MM.1S (cell line): Measurements from ENCODE around the gene STX1A.
"Not testable (repeated sequence)": the region's sequence is repeated elsewhere in the genome, so short reads cannot be mapped to it uniquely, and the experiment has no call there.

ENCODE experiments used
- DNase-seq: peaks from one replicate; pipeline ENCODE4 v3.0.0-alpha.2; 2015
- H2AFZ ChIP-seq: fragments of 300-600 bp; sonication (generic); 2 replicates; pipeline ENCODE4 v1.6.0; 2016; ENCODE audit warnings: antibody characterized with exemption, low read length
- H3F3A ChIP-seq: fragments of 300-600 bp; sonication (generic); 2 replicates; pipeline ENCODE4 v1.6.1; 2016; ENCODE audit warnings: mild to moderate bottlenecking, antibody characterized with exemption, low read length, moderate library complexity, mixed read lengths; ENCODE audit not compliant: insufficient read depth
- H3K27ac ChIP-seq: fragments of 300-600 bp; sonication (generic); 2 replicates; pipeline ENCODE4 v1.5.1; 2016; ENCODE audit warnings: mild to moderate bottlenecking, low read length
- H3K27me3 ChIP-seq: fragments of 300-600 bp; sonication (generic); replicated peaks from 2 replicates; pipeline ENCODE4 v1.6.0; 2016; ENCODE audit warnings: low read length; ENCODE audit not compliant: insufficient read depth
- H3K36me3 ChIP-seq: fragments of 300-600 bp; sonication (generic); replicated peaks from 2 replicates; pipeline ENCODE4 v1.6.1; 2016; ENCODE audit warnings: mild to moderate bottlenecking, low read length, mixed read lengths; ENCODE audit not compliant: insufficient read depth
- H3K4me1 ChIP-seq: fragments of 300-600 bp; sonication (generic); 2 replicates; pipeline ENCODE4 v1.6.1; 2016; ENCODE audit warnings: low read length, mixed read lengths
- H3K4me2 ChIP-seq: fragments of 300-600 bp; sonication (generic); 2 replicates; pipeline ENCODE4 v1.6.0; 2016; ENCODE audit warnings: low read depth, low read length
- H3K4me3 ChIP-seq: fragments of 300-600 bp; sonication (generic); 2 replicates; pipeline ENCODE4 v1.5.1; 2016; ENCODE audit warnings: low read length, mixed read lengths
- H3K79me2 ChIP-seq: fragments of 300-600 bp; sonication (generic); 2 replicates; pipeline ENCODE4 v1.6.1; 2016; ENCODE audit warnings: mixed run types, low read length, mixed read lengths
- H3K9ac ChIP-seq: fragments of 300-600 bp; sonication (generic); 2 replicates; pipeline ENCODE4 v1.6.1; 2016; ENCODE audit warnings: low read length, mixed read lengths
- H3K9me2 ChIP-seq: fragments of 300-600 bp; sonication (generic); replicated peaks from 2 replicates; pipeline ENCODE4 v1.6.1; 2016; ENCODE audit warnings: mild to moderate bottlenecking, low read length, mixed read lengths; ENCODE audit not compliant: insufficient read depth
- H3K9me3 ChIP-seq: fragments of 300-600 bp; sonication (generic); replicated peaks from 2 replicates; pipeline ENCODE4 v1.6.1; 2016; ENCODE audit warnings: mild to moderate bottlenecking, low read length, mixed read lengths; ENCODE audit not compliant: insufficient read depth
- H4K20me1 ChIP-seq: fragments of 300-600 bp; sonication (generic); 2 replicates; pipeline ENCODE4 v1.6.1; 2016; ENCODE audit warnings: mild to moderate bottlenecking, low read length, moderate library complexity, mixed read lengths; ENCODE audit not compliant: insufficient read depth
- EZH2 ChIP-seq: fragments of 300-600 bp; sonication (generic); optimal IDR thresholded peaks from 2 replicates; pipeline ENCODE3; 2017; ENCODE audit warnings: low read depth, mild to moderate bottlenecking, antibody characterized with exemption, low read length, mixed read lengths
- EZH2phosphoT487 ChIP-seq: fragments of 300-600 bp; sonication (generic); IDR thresholded peaks from 2 replicates; pipeline ENCODE4 v1.6.1; 2018; ENCODE audit warnings: antibody characterized with exemption, low read length
- TF ChIP-seq, protein P1 (sequence below): fragments of 300-600 bp; sonication (generic); IDR thresholded peaks from 2 replicates; pipeline ENCODE4 v1.5.1; 2016; ENCODE audit warnings: antibody characterized with exemption, low read length, mixed read lengths

The STX1A gene

DNA sequence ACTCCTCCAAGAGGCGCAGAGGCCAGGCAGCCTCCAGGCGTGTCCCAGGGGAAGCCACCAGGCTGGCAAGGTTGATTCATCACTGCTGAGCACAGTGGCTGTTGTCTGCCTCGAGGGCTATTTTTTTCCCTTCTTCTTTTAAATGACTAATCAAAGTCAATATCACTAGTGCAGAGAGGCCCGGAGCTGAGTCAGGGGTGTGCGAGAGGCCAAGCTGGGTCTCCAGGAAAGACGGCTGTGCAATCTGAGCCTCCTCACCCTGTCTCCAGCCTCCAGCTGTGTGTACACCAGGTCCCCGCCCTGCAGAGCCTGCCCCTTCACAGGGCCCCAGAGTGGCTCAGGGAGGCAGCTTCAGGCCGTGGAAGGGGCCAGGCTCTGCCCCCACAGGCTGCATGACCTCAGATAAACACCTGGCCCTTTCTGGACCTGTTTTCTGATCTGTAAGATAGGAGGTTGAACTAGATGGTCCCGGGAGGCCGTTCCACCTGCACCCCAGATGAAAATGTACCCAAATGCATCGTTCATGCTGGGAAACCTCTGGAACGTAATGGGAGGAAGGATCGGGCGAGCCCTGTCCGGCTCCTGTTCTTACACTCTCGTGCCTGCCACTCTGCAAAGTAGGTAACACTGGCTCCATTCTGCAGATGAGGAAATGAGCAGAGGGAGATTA, 3.7 kb downstream of the STX1A start:
- no peak overlapping the region for H3K4me2 ChIP-seq
- DNase-seq = no peak

DNA sequence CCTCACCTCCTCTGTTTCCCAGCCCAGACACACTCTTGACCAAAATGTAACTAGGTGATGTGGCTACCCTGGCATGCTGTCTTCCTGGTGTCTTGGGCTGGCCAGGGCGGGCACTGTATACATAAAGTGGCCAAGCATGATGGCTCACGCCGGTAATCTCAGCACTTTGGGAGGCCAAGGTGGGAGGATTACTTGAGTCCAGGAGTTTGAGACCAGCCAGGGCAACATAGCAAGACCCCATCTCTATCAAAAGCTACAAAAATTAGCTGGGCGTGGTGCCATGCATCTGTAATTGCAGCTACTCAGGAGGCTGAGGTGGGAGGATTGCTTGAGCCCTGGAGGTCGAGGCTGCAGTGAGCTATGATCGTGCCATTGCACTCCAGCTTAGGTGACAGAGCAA, 6.2 kb downstream of the STX1A start:
- H3K27me3 ChIP-seq, H2AFZ ChIP-seq, H3K4me1 ChIP-seq, H3K4me2 ChIP-seq, H3K27ac ChIP-seq, H3K9me3 ChIP-seq, H3K9ac ChIP-seq, H3F3A ChIP-seq, H3K79me2 ChIP-seq, DNase-seq, H3K4me3 ChIP-seq, H3K36me3 ChIP-seq, H4K20me1 ChIP-seq, H3K9me2 ChIP-seq: not testable (repeated sequence)

More for the DNA sequence above, 3.7 kb downstream of the STX1A start:
- Histone ChIP-seq H3K9me3 (no peaks in the 10 kb centered on the region), H3K4me3 (no peak overlapping the region), H3K9ac (no peak overlapping the region), H3K79me2 (0 out of 2 replicates have a peak, but pooled peaks cover 4% of the 10 kb centered on the region), H3K36me3 (no peaks in the 10 kb centered on the region), H3K27me3 (peaks cover 7% of the 10 kb centered on the region), H2AFZ (no peak overlapping the region), H3K9me2 (no peaks in the 10 kb centered on the region), H4K20me1 (no peaks in the 10 kb centered on the region), H3F3A (no peaks in the 10 kb centered on the region), H3K27ac (no peak overlapping the region), H3K4me1 (no peaks in the 10 kb centered on the region)
- TF ChIP-seq EZH2 (no peak), EZH2phosphoT487 (no peak)
- TF ChIP-seq, protein P1, sequence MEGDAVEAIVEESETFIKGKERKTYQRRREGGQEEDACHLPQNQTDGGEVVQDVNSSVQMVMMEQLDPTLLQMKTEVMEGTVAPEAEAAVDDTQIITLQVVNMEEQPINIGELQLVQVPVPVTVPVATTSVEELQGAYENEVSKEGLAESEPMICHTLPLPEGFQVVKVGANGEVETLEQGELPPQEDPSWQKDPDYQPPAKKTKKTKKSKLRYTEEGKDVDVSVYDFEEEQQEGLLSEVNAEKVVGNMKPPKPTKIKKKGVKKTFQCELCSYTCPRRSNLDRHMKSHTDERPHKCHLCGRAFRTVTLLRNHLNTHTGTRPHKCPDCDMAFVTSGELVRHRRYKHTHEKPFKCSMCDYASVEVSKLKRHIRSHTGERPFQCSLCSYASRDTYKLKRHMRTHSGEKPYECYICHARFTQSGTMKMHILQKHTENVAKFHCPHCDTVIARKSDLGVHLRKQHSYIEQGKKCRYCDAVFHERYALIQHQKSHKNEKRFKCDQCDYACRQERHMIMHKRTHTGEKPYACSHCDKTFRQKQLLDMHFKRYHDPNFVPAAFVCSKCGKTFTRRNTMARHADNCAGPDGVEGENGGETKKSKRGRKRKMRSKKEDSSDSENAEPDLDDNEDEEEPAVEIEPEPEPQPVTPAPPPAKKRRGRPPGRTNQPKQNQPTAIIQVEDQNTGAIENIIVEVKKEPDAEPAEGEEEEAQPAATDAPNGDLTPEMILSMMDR = no peak

DNA sequence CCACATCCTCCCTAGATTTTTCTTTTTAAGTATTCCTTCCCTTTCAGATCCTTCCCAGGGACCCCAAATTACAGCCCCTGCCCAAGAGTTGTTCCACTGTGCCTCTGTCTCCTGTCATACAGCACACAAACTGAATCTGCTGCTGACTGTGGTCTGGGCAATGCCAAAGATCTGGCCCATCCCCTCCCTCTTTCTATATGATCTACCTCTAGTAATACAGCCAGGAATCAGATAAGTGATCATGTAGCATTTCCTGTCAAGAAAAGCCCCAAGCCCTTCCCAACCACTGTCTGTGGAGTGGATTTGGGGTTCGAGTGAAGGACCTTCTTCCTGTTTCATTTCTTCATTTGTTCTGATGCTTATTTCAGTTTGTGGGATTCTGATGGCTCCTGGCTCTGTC, 6.7 kb downstream of the STX1A start:
- no peak for DNase-seq
- Histone ChIP-seq H3K36me3 (no peaks in the 10 kb centered on the region), H3K4me2 (no peak overlapping the region), H3K27ac (no peak overlapping the region), H3K4me3 (no peak overlapping the region), H3K27me3 (no peaks in the 10 kb centered on the region), H3K9ac (no peak overlapping the region), H3K79me2 (no peaks in the 10 kb centered on the region), H3F3A (no peaks in the 10 kb centered on the region), H3K9me3 (no peaks in the 10 kb centered on the region), H3K9me2 (no peaks in the 10 kb centered on the region), H3K4me1 (no peaks in the 10 kb centered on the region), H2AFZ (no peak overlapping the region), H4K20me1 (no peaks in the 10 kb centered on the region)
- TF ChIP-seq, protein P1 = no peak
- TF ChIP-seq EZH2phosphoT487 (no peak), EZH2 (no peak)

DNA sequence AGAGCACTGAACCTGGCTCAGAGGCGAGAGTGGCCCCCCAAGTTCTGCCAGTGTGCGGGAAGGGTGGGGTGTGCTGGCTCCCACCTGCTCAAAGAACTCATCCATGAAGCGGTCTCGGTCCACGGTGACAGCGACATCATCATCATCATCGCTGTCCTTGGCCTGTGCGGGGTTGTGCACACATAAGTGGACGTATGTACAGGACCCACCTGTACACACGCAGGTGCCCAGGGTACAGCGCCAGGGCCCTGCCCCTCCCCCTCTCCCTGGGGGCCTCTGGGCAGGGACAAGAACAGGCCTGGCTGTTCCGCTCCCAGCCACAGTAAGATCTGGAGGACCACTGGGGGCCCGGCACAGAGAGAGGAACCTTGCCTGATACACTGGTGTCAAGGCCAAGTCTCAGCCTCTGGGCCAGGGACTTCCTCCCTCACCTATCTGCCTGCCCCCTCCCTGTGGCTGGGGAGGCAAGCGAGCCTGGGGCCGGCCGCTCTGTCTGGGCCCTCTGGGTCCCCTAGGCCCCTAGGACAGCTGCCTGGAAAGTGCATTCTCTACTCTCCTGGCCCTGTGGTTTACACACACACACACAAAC, 10.4 kb downstream of the STX1A start:
- DNase-seq = no peak
- H4K20me1 ChIP-seq = no peaks in the 10 kb centered on the region
- no peaks in the 10 kb centered on the region for H3F3A ChIP-seq
- H3K4me1 ChIP-seq = no peaks in the 10 kb centered on the region
- no peak overlapping the region for H3K27ac ChIP-seq
- no peak overlapping the region for H3K9ac ChIP-seq
- no peak overlapping the region for H3K4me2 ChIP-seq
- H3K4me3 ChIP-seq = no peak overlapping the region
- H3K27me3 ChIP-seq = no peaks in the 10 kb centered on the region
- no peaks in the 10 kb centered on the region for H3K36me3 ChIP-seq
- no peaks in the 10 kb centered on the region for H3K79me2 ChIP-seq
- TF ChIP-seq EZH2 (no peak), EZH2phosphoT487 (no peak)
- TF ChIP-seq, protein P1 = no peak
- no peaks in the 10 kb centered on the region for H3K9me2 ChIP-seq
- no peaks in the 10 kb centered on the region for H3K9me3 ChIP-seq
- H2AFZ ChIP-seq = no peak overlapping the region
